Trophoblast cell (in vitro differentiated cells and primary cell): Measurements from ENCODE around the gene BPIFB2.
"Not testable (repeated sequence)": the region's sequence is repeated elsewhere in the genome, so short reads cannot be mapped to it uniquely, and the experiment has no call there.

ENCODE experiments used
- DNase-seq, 2 donors: peaks; one replicate each; pipeline ENCODE4 v3.0.0-alpha.2; 2016
- H2AFZ ChIP-seq: 2 replicates; pipeline ENCODE4 v1.6.1; 2013; ENCODE audit warnings: low read length, moderate library complexity, mild to moderate bottlenecking; ENCODE audit not compliant: insufficient read depth, poor library complexity
- H2AK5ac ChIP-seq: 2 replicates; pipeline ENCODE4 v1.6.1; 2013; ENCODE audit warnings: mild to moderate bottlenecking, low read length
- H2BK120ac ChIP-seq: 2 replicates; pipeline ENCODE4 v1.6.1; 2013; ENCODE audit warnings: low read length, mild to moderate bottlenecking, moderate library complexity; ENCODE audit not compliant: insufficient read depth, poor library complexity
- H2BK12ac ChIP-seq: 2 replicates; pipeline ENCODE4 v1.6.1; 2013; ENCODE audit warnings: mild to moderate bottlenecking, low read length, moderate library complexity
- H2BK5ac ChIP-seq: 2 replicates; pipeline ENCODE4 v1.6.1; 2013; ENCODE audit warnings: low read length, low read depth, moderate library complexity, mild to moderate bottlenecking; ENCODE audit not compliant: poor library complexity
- H3K14ac ChIP-seq: 2 replicates; pipeline ENCODE4 v1.6.1; 2013; ENCODE audit warnings: mild to moderate bottlenecking, low read length
- H3K18ac ChIP-seq: 2 replicates; pipeline ENCODE4 v1.6.1; 2013; ENCODE audit warnings: mild to moderate bottlenecking, low read length
- H3K23ac ChIP-seq: 2 replicates; pipeline ENCODE4 v1.6.1; 2013; ENCODE audit warnings: low read length
- H3K27ac ChIP-seq: 2 replicates; pipeline ENCODE4 v1.5.1; 2013; ENCODE audit warnings: low read depth, mild to moderate bottlenecking, inconsistent platforms, low read length, moderate library complexity
- H3K27me3 ChIP-seq: 2 replicates; pipeline ENCODE4 v1.6.1; 2013; ENCODE audit warnings: inconsistent platforms, mild to moderate bottlenecking, low read length, moderate library complexity; ENCODE audit not compliant: insufficient read depth
- H3K36me3 ChIP-seq, 2 experiments: 1 replicate in 1 of 2; 2 replicates in 1 of 2; pipeline ENCODE4 v1.6.1; 2013; ENCODE audit warnings: low read length in 2 of 2, mild to moderate bottlenecking in 2 of 2, moderate library complexity in 1 of 2; ENCODE audit not compliant: insufficient read depth in 2 of 2, control insufficient read depth in 1 of 2
- H3K4ac ChIP-seq: 2 replicates; pipeline ENCODE4 v1.6.1; 2013; ENCODE audit warnings: low read depth, mild to moderate bottlenecking, low read length, moderate library complexity
- H3K4me1 ChIP-seq, 2 experiments: 1 replicate in 1 of 2; 2 replicates in 1 of 2; pipeline ENCODE4 v1.6.1; 2013; ENCODE audit warnings: low read length in 2 of 2, mild to moderate bottlenecking in 2 of 2, moderate library complexity in 1 of 2; ENCODE audit not compliant: insufficient read depth in 2 of 2, control insufficient read depth in 1 of 2
- H3K4me2 ChIP-seq: 2 replicates; pipeline ENCODE4 v1.6.1; 2013; ENCODE audit warnings: inconsistent platforms, mild to moderate bottlenecking, low read length, moderate library complexity
- H3K4me3 ChIP-seq: 2 replicates; pipeline ENCODE4 v1.5.1; 2013; ENCODE audit warnings: mild to moderate bottlenecking, low read depth, low read length, inconsistent platforms
- H3K79me1 ChIP-seq: one replicate; pipeline ENCODE4 v1.6.1; 2013; ENCODE audit warnings: low read length
- H3K79me2 ChIP-seq: 2 replicates; pipeline ENCODE4 v1.6.1; 2013; ENCODE audit warnings: low read length, mild to moderate bottlenecking; ENCODE audit not compliant: control insufficient read depth, insufficient read depth, poor library complexity
- H3K9ac ChIP-seq: 2 replicates; pipeline ENCODE4 v1.6.1; 2013; ENCODE audit warnings: mild to moderate bottlenecking, low read length
- H3K9me3 ChIP-seq: 2 replicates; pipeline ENCODE4 v1.6.1; 2013; ENCODE audit warnings: low read depth, mild to moderate bottlenecking, control low read depth, inconsistent platforms, low read length; ENCODE audit not compliant: insufficient read depth
- H4K12ac ChIP-seq: 2 replicates; pipeline ENCODE4 v1.6.1; 2013; ENCODE audit warnings: low read depth, mild to moderate bottlenecking, low read length, moderate library complexity
- H4K8ac ChIP-seq: 2 replicates; pipeline ENCODE4 v1.6.1; 2013; ENCODE audit warnings: low read depth, mild to moderate bottlenecking, low read length, moderate library complexity
- H4K91ac ChIP-seq: one replicate; pipeline ENCODE4 v1.6.1; 2013; ENCODE audit warnings: low read depth, mild to moderate bottlenecking, low read length, moderate library complexity
- WGBS: extraction: QIAGEN DNeasy Blood & Tissue Kit; methylation state at CpG from one replicate; pipeline ENCODE4 v1.1.7; 2013; ENCODE audit warnings: missing lambda C conversion rate; ENCODE audit not compliant: insufficient read length, insufficient coverage; ENCODE audit errors: extremely low coverage; 5-methylcytosine and 5-hydroxymethylcytosine counted together

The BPIFB2 gene

GRCh38 chr20:32960849-32961731, 46.4 kb upstream of the BPIFB2 start:
- Histone ChIP-seq H3K23ac (no peak overlapping the region), H3K9me3 (peaks cover 3% of the 10 kb centered on the region), H2BK12ac (no peak overlapping the region), H4K12ac (no peak overlapping the region), H2AK5ac (no peak overlapping the region), H3K14ac (no peak overlapping the region), H3K18ac (no peak overlapping the region), H3K27me3 (no peaks in the 10 kb centered on the region), H2AFZ (no peak overlapping the region), H3K79me1 (no peaks in the 10 kb centered on the region), H3K36me3 (no peaks in the 10 kb centered on the region), H3K9ac (no peak overlapping the region), H3K27ac (no peak overlapping the region), H3K4me3 (no peak overlapping the region), H3K4ac (no peak overlapping the region), H3K4me2 (no peak overlapping the region), H4K91ac (no peak overlapping the region), H3K4me1 (no peaks in the 10 kb centered on the region), H2BK120ac (no peak overlapping the region), H4K8ac (no peak overlapping the region), H3K79me2 (no peaks in the 10 kb centered on the region), H2BK5ac (no peak overlapping the region)
- no peak for DNase-seq
- no CpG with 5 or more reads among the region's 28 CpGs for WGBS

GRCh38 chr20:32962053-32962452, 45.5 kb upstream of the BPIFB2 start:
- no peaks in the 10 kb centered on the region for H3K36me3 ChIP-seq
- no peak overlapping the region for H3K14ac ChIP-seq
- no peak overlapping the region for H4K8ac ChIP-seq
- H3K4me1 ChIP-seq: no peaks in the 10 kb centered on the region
- H3K27me3 ChIP-seq: no peaks in the 10 kb centered on the region
- no peak overlapping the region for H3K9ac ChIP-seq
- H2BK120ac ChIP-seq: no peak overlapping the region
- H3K4ac ChIP-seq: no peak overlapping the region
- H3K27ac ChIP-seq: no peak overlapping the region
- H3K4me3 ChIP-seq: no peak overlapping the region
- no peak for DNase-seq
- H3K23ac ChIP-seq: no peak overlapping the region
- H3K18ac ChIP-seq: no peak overlapping the region
- H4K91ac ChIP-seq: no peak overlapping the region
- H3K79me1 ChIP-seq: no peaks in the 10 kb centered on the region
- no peak overlapping the region for H2AK5ac ChIP-seq
- peaks cover 3% of the 10 kb centered on the region for H3K9me3 ChIP-seq
- H3K4me2 ChIP-seq: no peak overlapping the region
- no peak overlapping the region for H2BK12ac ChIP-seq
- no peaks in the 10 kb centered on the region for H3K79me2 ChIP-seq
- WGBS: no CpG with 5 or more reads among the region's 5 CpGs
- no peak overlapping the region for H2AFZ ChIP-seq
- H4K12ac ChIP-seq: no peak overlapping the region
- H2BK5ac ChIP-seq: no peak overlapping the region

GRCh38 chr20:32962646-32963045, 44.9 kb upstream of the BPIFB2 start:
- not testable (repeated sequence) for H2AK5ac ChIP-seq, H2AFZ ChIP-seq, H3K27ac ChIP-seq, H2BK12ac ChIP-seq, H3K36me3 ChIP-seq, H3K4me3 ChIP-seq, H3K4me2 ChIP-seq, DNase-seq, H3K79me1 ChIP-seq, H3K4ac ChIP-seq, H4K12ac ChIP-seq, H3K9me3 ChIP-seq, H2BK120ac ChIP-seq, H3K9ac ChIP-seq, H3K23ac ChIP-seq, H3K4me1 ChIP-seq, H4K91ac ChIP-seq, H3K79me2 ChIP-seq, H3K14ac ChIP-seq, H4K8ac ChIP-seq, H3K27me3 ChIP-seq, H3K18ac ChIP-seq, H2BK5ac ChIP-seq
- no CpG with 5 or more reads among the region's 11 CpGs for WGBS

GRCh38 chr20:32963176-32963575, 44.3 kb upstream of the BPIFB2 start:
- no peak overlapping the region for H2AFZ ChIP-seq
- WGBS: no CpG with 5 or more reads among the region's 5 CpGs
- H3K9ac ChIP-seq: no peak overlapping the region
- H3K14ac ChIP-seq: no peak overlapping the region
- no peaks in the 10 kb centered on the region for H3K9me3 ChIP-seq
- H3K36me3 ChIP-seq: no peaks in the 10 kb centered on the region
- H4K91ac ChIP-seq: no peak overlapping the region
- H3K79me1 ChIP-seq: no peaks in the 10 kb centered on the region
- no peak overlapping the region for H3K23ac ChIP-seq
- no peak overlapping the region for H3K4me3 ChIP-seq
- H2BK12ac ChIP-seq: no peak overlapping the region
- H2AK5ac ChIP-seq: no peak overlapping the region
- no peaks in the 10 kb centered on the region for H3K27me3 ChIP-seq
- no peak overlapping the region for H4K12ac ChIP-seq
- H3K27ac ChIP-seq: no peak overlapping the region
- H3K4ac ChIP-seq: no peak overlapping the region
- H2BK120ac ChIP-seq: no peak overlapping the region
- H3K4me1 ChIP-seq: no peaks in the 10 kb centered on the region
- H4K8ac ChIP-seq: no peak overlapping the region
- no peak overlapping the region for H3K18ac ChIP-seq
- H2BK5ac ChIP-seq: no peak overlapping the region
- no peak for DNase-seq
- H3K79me2 ChIP-seq: no peaks in the 10 kb centered on the region
- H3K4me2 ChIP-seq: no peak overlapping the region
